ENCODE measurements around the gene AGT.

Gene AGT

GRCh38 chr1:230713915-230714764 is at the start of gene AGT:
AGT (minus strand) TSS chr1:230714122; CDS start chr1:230710823, 3,299 bp downstream.
- no peak for DNase-seq (ENCODE audit: low spot score)

GRCh38 chr1:230761443-230762167 is 47.7 kb upstream of the AGT start:
- no peak for DNase-seq (ENCODE audit: low spot score)

- no peak for DNase-seq (ENCODE audit: low spot score)
These were observed 46.5 kb upstream of the AGT start for GRCh38 chr1:230760360-230760827.

- DNase-seq (ENCODE audit: low spot score): no peak
These were observed 45.6 kb upstream of the AGT start for GRCh38 chr1:230759369-230760065.

GRCh38 chr1:230758709-230759368 is 44.9 kb upstream of the AGT start:
- no peak for DNase-seq (ENCODE audit: low spot score)

GRCh38 chr1:230757856-230758708 is 44.2 kb upstream of the AGT start:
- no peak for DNase-seq (ENCODE audit: low spot score)

GRCh38 chr1:230754796-230755195 is 40.9 kb upstream of the AGT start:
- no peak for DNase-seq (ENCODE audit: low spot score)

GRCh38 chr1:230753586-230754251 is 39.8 kb upstream of the AGT start:
- no peak for DNase-seq (ENCODE audit: low spot score)

- DNase-seq (ENCODE audit: low spot score): no peak
These were observed 39.3 kb upstream of the AGT start for GRCh38 chr1:230753191-230753585.

- no peak for DNase-seq (ENCODE audit: low spot score)
These were observed 38.5 kb upstream of the AGT start for GRCh38 chr1:230752407-230752806.

GRCh38 chr1:230750986-230751625 is 37.2 kb upstream of the AGT start:
- DNase-seq (ENCODE audit: low spot score): no peak

- DNase-seq (ENCODE audit: low spot score): no peak
These were observed 36.7 kb upstream of the AGT start for GRCh38 chr1:230750576-230750975.

GRCh38 chr1:230749635-230750034 is 35.7 kb upstream of the AGT start:
- no peak for DNase-seq (ENCODE audit: low spot score)

- DNase-seq (ENCODE audit: low spot score): no peak
These were observed 35.2 kb upstream of the AGT start for GRCh38 chr1:230749150-230749549.

GRCh38 chr1:230747890-230748800 is 34.2 kb upstream of the AGT start:
- no peak for DNase-seq (ENCODE audit: low spot score)

GRCh38 chr1:230747127-230747730 is 33.3 kb upstream of the AGT start, which contains the start of gene CAPN9:
CAPN9 (plus strand) TSS chr1:230747388; CDS start chr1:230747497, 109 bp downstream.
- DNase-seq (ENCODE audit: low spot score): no peak

GRCh38 chr1:230746617-230747016 is 32.7 kb upstream of the AGT start:
- DNase-seq (ENCODE audit: low spot score): no peak

GRCh38 chr1:230745071-230745470 is 31.1 kb upstream of the AGT start:
- no peak for DNase-seq (ENCODE audit: low spot score)

All from kidney capillary endothelial cell (primary cell).